Activated naive CD4-positive, alpha-beta T cell treated with anti-CD3 and anti-CD28 coated beads, Interleukin-2, amount 50 U/mL, for 72 hours (primary cell): ENCODE results near the gene TEX14. TPM values are rescaled to one million over a fixed set of nuclear protein-coding genes. Genes with fewer than 3 reads are reported as not detected.
"Not testable (repeated sequence)": the region's sequence is repeated elsewhere in the genome, so short reads cannot be mapped to it uniquely, and the experiment has no call there.

ENCODE experiments used
- ATAC-seq, 2 donors: fragments of 150-1000 bp; cut with Tn5 transposase; 2 replicates each; pipeline ENCODE4 v1.10.0; 2021; ENCODE audit warnings: mild to moderate bottlenecking in 2 of 2, moderate library complexity in 2 of 2
- DNase-seq, 2 donors: peaks; one replicate each; pipeline ENCODE4 v3.0.0; 2021 to 2022; ENCODE audit warnings: low spot score in 2 of 2
- H3K27ac Mint-ChIP-seq, 2 donors: one replicate each; pipeline ENCODE4 v1.8.0; 2022; ENCODE audit warnings: mild to moderate bottlenecking in 2 of 2, mixed read lengths in 2 of 2
- H3K36me3 Mint-ChIP-seq, 2 donors: one replicate each; pipeline ENCODE4 v1.8.0; 2022; ENCODE audit warnings: mixed read lengths in 2 of 2
- H3K9me3 Mint-ChIP-seq, 2 donors: one replicate each; pipeline ENCODE4 v1.8.0; 2022; ENCODE audit warnings: mixed read lengths in 2 of 2
- total RNA-seq, 2 donors: library from RNA; stranded (reverse); gene quantifications; one replicate each; pipeline ENCODE4 v1.2.3, GENCODE V29; 2022

The TEX14 gene
- total RNA-seq, 2 donors from 2014 or later, result 0.18 to 0.98 TPM

GRCh38 chr17:58668598-58668935, 23.3 kb downstream of the TEX14 start:
- Mint-ChIP-seq H3K36me3 (no peaks in the 10 kb centered on the region), H3K9me3 (no peaks in the 10 kb centered on the region), H3K27ac (no peak overlapping the region)
- DNase-seq, result no peak
- ATAC-seq, result no peak

DNA sequence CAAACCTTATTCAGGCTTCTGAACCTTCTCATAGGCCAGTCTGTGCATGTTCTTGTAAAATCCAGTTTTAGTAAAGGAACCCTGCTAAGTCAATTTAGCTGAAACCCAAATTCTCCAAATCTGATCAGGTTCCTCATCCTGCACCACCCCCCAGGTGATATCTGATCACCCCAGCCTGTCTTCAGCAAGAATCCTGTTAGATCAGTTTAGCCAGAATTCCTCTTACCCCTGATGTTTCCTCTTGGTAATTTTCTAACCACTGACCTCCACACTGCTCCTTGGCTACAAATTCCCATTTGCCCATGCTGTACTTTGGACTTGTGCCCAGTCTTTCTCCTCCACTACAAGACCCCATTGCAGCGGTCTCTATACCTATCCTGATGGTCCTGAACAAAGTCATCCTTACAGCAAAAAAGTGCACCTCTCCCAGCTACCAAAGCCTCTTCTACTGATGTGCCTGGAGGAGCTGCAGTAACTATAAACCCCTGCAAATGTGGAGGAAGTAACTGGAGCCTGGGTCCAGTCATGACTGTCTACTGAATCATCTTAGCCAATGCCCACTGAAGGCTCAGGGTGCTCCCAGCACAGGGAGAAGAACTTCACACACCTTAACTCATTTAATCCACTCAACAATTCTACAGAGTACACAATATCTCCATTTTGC, 23.8 kb downstream of the TEX14 start:
- Mint-ChIP-seq H3K27ac (no peak overlapping the region), H3K36me3 (no peaks in the 10 kb centered on the region), H3K9me3 (no peaks in the 10 kb centered on the region)
- DNase-seq (no peak), ATAC-seq (no peak)

- peak; percentile 52 to 71 for ATAC-seq
- Mint-ChIP-seq H3K36me3 (no peaks in the 10 kb centered on the region), H3K27ac (peak overlapping the region in 1 of 2 donors; percentile 26), H3K9me3 (no peaks in the 10 kb centered on the region)
- peak in 1 of 2 donors; percentile 22 for DNase-seq
Observed at GRCh38 chr17:58666858-58667267, 25.0 kb downstream of the TEX14 start.

- Mint-ChIP-seq H3K9me3 (no peaks in the 10 kb centered on the region), H3K27ac (peak overlapping the region in 1 of 2 donors; percentile 26), H3K36me3 (no peaks in the 10 kb centered on the region)
- ATAC-seq (peak; percentile 22 to 30), DNase-seq (no peak)
Observed at GRCh38 chr17:58665946-58666857, 25.6 kb downstream of the TEX14 start.

DNA sequence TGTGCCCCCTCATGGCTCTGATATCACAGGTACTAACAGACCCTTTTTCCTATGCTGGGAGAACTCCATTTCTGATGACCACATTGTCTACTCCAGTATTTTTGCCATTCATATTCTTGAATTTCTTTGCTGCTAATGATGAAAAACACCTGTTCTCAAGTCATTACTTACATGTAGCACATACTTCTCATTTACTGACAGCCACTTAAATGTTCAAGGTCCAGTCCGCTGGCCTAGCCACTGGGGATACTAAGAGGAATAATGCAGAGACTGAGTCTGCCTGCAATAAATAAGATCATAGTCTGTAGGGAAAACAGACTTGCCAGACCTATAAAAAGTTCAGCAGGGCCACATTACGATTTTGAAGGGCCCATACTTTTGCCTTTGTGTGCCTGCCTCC, 27.5 kb downstream of the TEX14 start:
- Mint-ChIP-seq H3K27ac (no peak overlapping the region), H3K9me3 (peaks cover 0 to 6% of the 10 kb centered on the region in 2 donors), H3K36me3 (no peaks in the 10 kb centered on the region)
- no peak for ATAC-seq
- DNase-seq, result no peak

GRCh38 chr17:58661499-58661898, 30.3 kb downstream of the TEX14 start:
- H3K27ac Mint-ChIP-seq, result no peak overlapping the region
- no peak for DNase-seq
- no peaks in the 10 kb centered on the region for H3K36me3 Mint-ChIP-seq
- H3K9me3 Mint-ChIP-seq, result peaks cover 0 to 6% of the 10 kb centered on the region in 2 donors
- no peak for ATAC-seq

GRCh38 chr17:58660621-58661020, 31.2 kb downstream of the TEX14 start:
- Mint-ChIP-seq H3K36me3 (no peaks in the 10 kb centered on the region), H3K9me3 (peaks cover 0 to 6% of the 10 kb centered on the region in 2 donors), H3K27ac (peak overlapping the region in 1 of 2 donors; percentile 50)
- ATAC-seq (no peak), DNase-seq (no peak)

DNA sequence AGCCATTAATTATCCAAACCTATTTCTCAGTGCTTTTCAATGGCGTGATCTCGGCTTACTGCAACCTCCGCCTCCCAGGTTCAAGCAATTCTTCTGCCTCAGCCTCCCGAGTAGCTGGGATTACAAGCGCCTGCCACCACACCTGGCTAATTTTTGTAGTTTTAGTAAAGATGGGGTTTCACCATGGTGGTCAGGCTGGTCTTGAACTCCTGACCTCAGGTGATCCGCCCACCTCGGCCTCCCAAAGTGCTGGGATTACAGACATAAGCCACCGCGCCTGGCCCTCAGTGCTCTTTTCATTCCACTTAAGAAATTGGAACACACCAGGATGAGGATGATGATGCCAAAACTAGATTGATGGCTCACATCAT, 32.1 kb downstream of the TEX14 start:
- peak overlapping the region; percentile 96 to 100 for H3K27ac Mint-ChIP-seq
- not testable (repeated sequence) for DNase-seq, H3K36me3 Mint-ChIP-seq, H3K9me3 Mint-ChIP-seq, ATAC-seq

DNA sequence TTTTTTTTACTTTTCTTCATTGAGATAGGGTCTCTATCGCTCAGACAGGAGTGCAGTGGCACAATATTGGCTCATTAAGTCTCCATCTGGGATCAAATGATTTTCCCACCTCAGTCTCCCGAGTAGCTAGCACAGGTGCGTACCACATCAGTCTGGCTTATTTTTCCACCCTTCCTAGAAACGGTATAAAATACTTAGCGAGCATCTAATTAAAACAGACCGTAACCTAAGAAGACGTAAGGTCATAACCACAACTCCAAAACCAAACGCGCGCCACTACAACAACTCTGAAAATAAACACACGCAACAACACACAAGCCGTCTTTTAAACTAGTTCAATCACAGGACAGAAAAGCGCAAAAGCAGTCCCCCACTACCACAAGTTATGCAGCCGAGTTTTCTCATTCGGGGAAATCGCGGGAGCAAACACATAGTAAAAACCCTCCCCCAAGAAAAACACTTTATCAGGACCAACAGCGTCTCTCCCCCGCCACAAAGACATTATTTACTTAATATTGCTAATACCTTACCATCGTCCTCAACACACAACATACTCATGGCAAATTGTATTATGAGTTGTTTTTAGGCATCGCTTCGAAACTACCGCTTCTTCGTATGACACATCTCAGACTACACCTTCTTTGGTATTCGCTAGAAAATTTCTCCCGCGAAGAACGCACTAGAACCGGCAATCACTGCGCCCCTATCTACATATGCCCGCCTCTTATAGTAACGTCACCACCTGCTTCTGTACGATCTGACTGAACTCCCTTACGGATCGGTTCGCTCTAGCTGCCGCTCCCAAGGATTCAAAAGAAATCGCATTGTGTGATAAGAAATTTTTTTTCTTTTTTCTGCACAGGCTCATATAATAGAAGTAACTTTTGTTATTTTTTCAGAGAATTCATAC, 32.8 kb downstream of the TEX14 start:
- ATAC-seq, result peak; percentile 78 to 82
- no peaks in the 10 kb centered on the region for H3K36me3 Mint-ChIP-seq
- H3K9me3 Mint-ChIP-seq, result peaks cover 0 to 6% of the 10 kb centered on the region in 2 donors
- peak; percentile 78 to 86 for DNase-seq
- peak overlapping the region; percentile 96 to 100 for H3K27ac Mint-ChIP-seq

DNA sequence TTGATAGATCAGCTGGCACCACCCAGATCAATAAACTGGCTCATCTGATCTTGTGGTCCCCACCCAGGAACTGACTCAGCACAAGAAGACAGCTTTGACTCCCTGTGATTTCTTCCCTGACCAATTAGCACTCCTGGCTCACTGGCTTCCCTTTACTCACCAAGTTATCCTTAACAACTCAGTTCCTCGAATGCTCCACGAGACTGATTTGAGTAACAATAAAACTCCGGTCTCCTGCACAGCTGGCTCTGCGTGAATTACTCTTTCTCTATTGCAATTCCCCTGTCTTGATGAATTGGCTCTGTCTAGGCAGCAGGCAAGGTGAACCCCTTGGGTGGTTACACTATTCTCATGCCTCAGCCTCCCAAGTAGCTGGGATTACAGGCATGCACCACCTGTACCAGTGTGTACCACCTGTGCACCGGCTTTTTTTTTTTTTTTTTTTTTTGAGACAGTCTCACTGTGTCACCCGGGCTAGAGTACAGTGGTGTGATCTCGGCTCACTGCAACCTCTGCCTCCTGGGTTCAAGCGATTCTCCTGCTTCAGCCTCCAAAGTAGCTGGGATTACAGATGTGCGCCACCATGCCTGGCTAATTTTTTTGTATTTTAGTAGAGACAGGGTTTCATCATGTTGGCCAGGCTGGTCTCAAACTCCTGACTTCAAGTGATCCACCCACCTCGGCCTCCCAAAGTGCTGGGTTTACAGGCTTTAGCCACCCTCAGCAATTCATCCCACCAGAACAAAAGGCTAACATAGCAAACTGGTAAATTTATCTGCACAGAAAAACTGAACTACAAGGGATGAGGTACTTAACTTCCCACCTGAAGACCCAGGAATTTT, 33.7 kb downstream of the TEX14 start:
- DNase-seq, result peak in 1 of 2 donors; percentile 49
- not testable (repeated sequence) for H3K36me3 Mint-ChIP-seq, H3K9me3 Mint-ChIP-seq
- H3K27ac Mint-ChIP-seq, result peak overlapping the region; percentile 96 to 100
- peak; percentile 4 to 57 for ATAC-seq

- Mint-ChIP-seq H3K27ac (no peak overlapping the region), H3K9me3 (no peaks in the 10 kb centered on the region), H3K36me3 (no peaks in the 10 kb centered on the region)
- DNase-seq (no peak), ATAC-seq (peak; percentile 40 to 50)
Observed at GRCh38 chr17:58648236-58648635, 43.6 kb downstream of the TEX14 start.

DNA sequence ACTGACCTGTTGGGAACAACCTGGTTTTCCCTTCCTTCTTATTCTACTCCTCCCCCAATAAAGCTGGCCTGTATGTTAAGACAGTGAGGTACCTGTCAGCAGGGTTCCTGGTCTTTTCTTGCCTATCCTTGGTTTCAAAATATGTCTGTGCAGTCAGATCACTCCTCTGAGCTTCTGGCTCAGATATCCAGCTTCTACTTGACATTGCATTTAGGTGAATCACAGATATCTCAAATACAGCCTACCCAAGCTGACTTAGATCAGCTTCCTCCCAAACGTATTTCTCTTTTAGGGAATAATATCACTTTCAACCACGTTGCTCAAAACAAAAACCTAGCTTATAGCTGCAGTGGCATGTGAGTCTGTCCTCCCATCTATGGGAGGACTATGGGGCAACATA, 48.7 kb downstream of the TEX14 start:
- DNase-seq (no peak), ATAC-seq (peak; percentile 29 to 71)
- no peaks in the 10 kb centered on the region for H3K36me3 Mint-ChIP-seq
- H3K9me3 Mint-ChIP-seq, result no peaks in the 10 kb centered on the region
- H3K27ac Mint-ChIP-seq, result no peak overlapping the region

GRCh38 chr17:58641887-58642311, 49.9 kb downstream of the TEX14 start:
- ATAC-seq (no peak), DNase-seq (no peak)
- Mint-ChIP-seq H3K27ac (no peak overlapping the region), H3K9me3 (no peaks in the 10 kb centered on the region), H3K36me3 (no peaks in the 10 kb centered on the region)

DNA sequence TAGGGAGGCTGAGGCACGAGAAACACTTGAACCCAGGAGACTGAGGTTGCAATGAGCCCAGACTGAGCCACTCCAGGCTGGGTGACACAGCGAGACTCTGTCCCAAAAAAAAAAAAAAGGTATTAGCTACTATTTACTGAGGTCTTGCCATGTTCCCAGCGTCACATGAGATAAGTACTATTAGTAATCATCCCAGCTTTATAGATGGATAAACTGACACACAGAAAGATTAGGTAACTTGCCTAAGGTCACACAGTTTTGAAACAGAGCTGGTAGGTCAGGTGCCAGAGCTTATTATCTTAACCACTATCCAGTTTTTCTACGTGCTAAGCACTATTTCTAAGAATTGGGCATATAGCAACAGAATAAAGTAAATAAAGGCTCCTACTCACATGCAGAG, 51.6 kb downstream of the TEX14 start:
- ATAC-seq (no peak), DNase-seq (no peak)
- Mint-ChIP-seq H3K36me3 (no peaks in the 10 kb centered on the region), H3K9me3 (no peaks in the 10 kb centered on the region), H3K27ac (no peak overlapping the region)

DNA sequence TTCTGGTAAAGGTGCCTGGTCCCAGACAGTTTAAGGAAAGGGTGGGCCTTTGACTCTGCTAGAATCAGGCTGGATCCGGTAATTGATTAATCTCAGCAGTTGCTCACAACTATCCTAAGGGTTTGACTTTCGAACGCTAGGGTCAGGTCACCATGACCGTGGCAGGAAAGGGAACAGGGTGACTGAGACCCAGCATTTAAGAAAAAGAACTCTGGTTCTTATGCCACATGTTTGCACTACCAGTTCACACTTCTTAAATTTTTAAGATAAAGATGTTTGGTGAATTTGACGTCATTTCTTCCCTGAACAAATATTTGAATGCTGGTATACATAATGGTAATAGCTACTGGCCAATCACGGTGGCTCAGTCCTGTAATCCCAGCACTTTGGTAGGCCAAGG, 52.2 kb downstream of the TEX14 start:
- no peaks in the 10 kb centered on the region for H3K36me3 Mint-ChIP-seq
- DNase-seq (no peak), ATAC-seq (no peak)
- H3K27ac Mint-ChIP-seq, result no peak overlapping the region
- no peaks in the 10 kb centered on the region for H3K9me3 Mint-ChIP-seq

- ATAC-seq, result no peak
Observed at GRCh38 chr17:58637011-58637570, 54.8 kb downstream of the TEX14 start.

More at GRCh38 chr17:58637011-58637570, 54.8 kb downstream of the TEX14 start:
- Mint-ChIP-seq H3K9me3 (peaks cover 4% of the 10 kb centered on the region in 2 donors), H3K36me3 (no peaks in the 10 kb centered on the region), H3K27ac (no peak overlapping the region)
- no peak for DNase-seq
